Measurements from ENCODE around the gene MXRA8. TPM values are rescaled to one million over a fixed set of nuclear protein-coding genes. Genes with fewer than 3 reads are reported as not detected.

Gene MXRA8
- total RNA-seq, 1 experiment from 2014 or later: 25.3 TPM

DNA sequence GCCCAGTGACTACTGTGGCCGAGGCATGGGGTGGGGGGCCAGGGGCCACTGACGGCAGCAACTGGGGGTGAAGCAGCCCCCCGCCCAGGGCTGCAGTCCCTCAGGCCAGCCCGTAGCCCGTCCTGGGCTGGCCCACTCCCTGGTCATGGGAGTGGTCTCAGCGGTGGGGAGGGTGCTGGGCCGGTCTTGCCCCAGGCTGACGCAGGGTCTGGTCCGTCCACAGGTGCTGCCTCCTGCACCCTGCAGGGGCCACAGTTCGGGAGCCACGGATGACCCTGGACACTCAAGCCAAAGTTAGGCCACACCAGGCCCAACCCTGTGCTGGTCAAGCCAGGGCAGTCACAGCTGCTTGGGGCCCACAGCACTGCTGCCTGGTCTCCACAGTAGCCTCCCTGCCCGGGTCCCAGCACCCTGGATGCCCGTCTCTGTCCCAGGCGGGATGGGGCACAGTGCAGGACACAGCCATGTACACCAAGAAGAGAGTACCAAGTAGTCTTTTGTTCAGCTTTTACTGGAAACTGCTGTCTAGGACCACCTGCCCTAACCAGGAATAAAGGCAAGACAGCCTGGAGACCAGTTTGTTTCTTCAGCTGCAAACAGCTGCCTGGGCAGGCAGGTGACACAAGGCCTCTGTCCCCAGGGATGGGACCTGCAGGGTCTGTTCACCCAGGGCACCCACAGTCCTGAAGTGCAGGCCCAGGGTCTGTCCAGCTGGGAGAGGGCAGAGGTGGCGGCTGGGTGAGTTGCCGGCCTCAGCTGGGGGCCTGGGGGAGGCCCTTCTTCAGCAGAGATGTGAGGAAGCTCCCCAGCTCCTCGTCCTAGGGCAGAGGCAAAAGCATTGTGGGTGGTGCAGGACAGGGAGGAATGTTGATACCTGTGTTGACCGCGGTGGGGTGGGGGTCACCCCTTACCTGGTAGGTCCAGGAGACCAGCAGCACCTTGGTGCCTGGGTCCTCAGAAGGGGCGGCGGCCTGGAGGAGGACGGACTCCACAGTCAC is 46.9 kb downstream of the MXRA8 start:
- H3K9me3 ChIP-seq (ENCODE audit: low read length): no peaks in the 10 kb centered on the region
- intact Hi-C loops (cut with micrococcal nuclease): no loop called here
- CTCF ChIA-PET: no interaction called here
- H3K36me3 ChIP-seq (ENCODE audit: low read depth, low read length): peaks cover 32% of the 10 kb centered on the region
- no peak overlapping the region for H3K9ac ChIP-seq (ENCODE audit: low read length)
- H3K27me3 ChIP-seq (ENCODE audit: low read length): no peaks in the 10 kb centered on the region
- H3K79me2 ChIP-seq (ENCODE audit: low read length): peaks cover 58% of the 10 kb centered on the region
- H4K20me1 ChIP-seq (ENCODE audit: low read length): peaks cover 7% of the 10 kb centered on the region; the same call in 1 of the 2 replicates
- no peak for TF ChIP-seq EZH2phosphoT487 (IDR thresholded peaks at IDR 0.05; ENCODE audit: borderline replicate concordance, low read length)
- TF ChIP-seq, protein P1, sequence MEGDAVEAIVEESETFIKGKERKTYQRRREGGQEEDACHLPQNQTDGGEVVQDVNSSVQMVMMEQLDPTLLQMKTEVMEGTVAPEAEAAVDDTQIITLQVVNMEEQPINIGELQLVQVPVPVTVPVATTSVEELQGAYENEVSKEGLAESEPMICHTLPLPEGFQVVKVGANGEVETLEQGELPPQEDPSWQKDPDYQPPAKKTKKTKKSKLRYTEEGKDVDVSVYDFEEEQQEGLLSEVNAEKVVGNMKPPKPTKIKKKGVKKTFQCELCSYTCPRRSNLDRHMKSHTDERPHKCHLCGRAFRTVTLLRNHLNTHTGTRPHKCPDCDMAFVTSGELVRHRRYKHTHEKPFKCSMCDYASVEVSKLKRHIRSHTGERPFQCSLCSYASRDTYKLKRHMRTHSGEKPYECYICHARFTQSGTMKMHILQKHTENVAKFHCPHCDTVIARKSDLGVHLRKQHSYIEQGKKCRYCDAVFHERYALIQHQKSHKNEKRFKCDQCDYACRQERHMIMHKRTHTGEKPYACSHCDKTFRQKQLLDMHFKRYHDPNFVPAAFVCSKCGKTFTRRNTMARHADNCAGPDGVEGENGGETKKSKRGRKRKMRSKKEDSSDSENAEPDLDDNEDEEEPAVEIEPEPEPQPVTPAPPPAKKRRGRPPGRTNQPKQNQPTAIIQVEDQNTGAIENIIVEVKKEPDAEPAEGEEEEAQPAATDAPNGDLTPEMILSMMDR (conservative IDR thresholded peaks at IDR 0.05; ENCODE audit: low read depth, low read length): no peak
- TF ChIP-seq EZH2 (IDR thresholded peaks at IDR 0.05; ENCODE audit: low read length, unreplicated experiment): no peak
- POLR2A ChIA-PET (ENCODE audit: unreplicated experiment): no interaction called here
- no peak overlapping the region for H2AFZ ChIP-seq (ENCODE audit: low read length)
- no peak for DNase-seq
- BruUV-seq (replicated peaks): no TSS peak
- H3K4me2 ChIP-seq (ENCODE audit: low read length): no peak overlapping the region
- H3K27ac ChIP-seq (ENCODE audit: low read length): no peak overlapping the region
- H3F3A ChIP-seq (ENCODE audit: low read length, unreplicated experiment): no peaks in the 10 kb centered on the region
- ATAC-seq: no peak
- peaks cover 17% of the 10 kb centered on the region for H3K4me1 ChIP-seq (ENCODE audit: insufficient read depth, low read length)
- H3K9me2 ChIP-seq (replicated peaks; ENCODE audit: low read length): no peaks in the 10 kb centered on the region
- no peak overlapping the region for H3K4me3 ChIP-seq (ENCODE audit: low read length)

DNA sequence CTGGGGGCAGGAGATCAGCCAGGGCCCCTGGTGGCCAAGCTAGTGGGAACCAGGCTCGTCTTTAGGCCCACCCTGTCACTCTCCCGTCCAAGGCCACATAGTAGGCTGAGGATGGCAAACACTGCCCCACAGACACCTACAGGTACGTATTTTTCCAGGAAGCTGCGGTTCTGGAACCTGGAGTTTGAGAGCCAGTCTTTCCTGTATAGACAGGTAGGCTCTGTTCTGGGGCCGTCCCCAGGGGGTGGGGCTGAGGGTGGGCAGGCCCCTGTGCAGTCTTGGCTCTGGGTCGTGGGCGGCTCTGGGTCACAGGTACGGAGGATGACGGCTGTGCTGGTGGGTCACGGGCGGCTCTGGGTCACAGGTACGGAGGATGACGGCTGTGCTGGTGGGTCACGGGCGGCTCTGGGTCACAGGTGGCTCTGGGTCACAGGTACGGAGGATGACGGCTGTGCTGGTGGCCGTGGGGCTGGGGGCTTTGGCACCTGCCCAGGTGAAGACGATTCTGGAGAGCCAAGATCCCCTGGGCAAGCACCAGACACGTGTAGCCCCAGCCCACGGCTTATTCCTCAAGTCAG is 47.8 kb downstream of the MXRA8 start:
- CTCF ChIA-PET: no interaction called here
- H3K4me3 ChIP-seq (ENCODE audit: low read length): peak overlapping the region; percentile 96; the same call in 1 of the 2 replicates
- peak overlapping the region; percentile 95 for H3K4me2 ChIP-seq (ENCODE audit: low read length)
- no peak overlapping the region for H3K27ac ChIP-seq (ENCODE audit: low read length)
- H3F3A ChIP-seq (ENCODE audit: low read length, unreplicated experiment): no peaks in the 10 kb centered on the region
- no peaks in the 10 kb centered on the region for H3K27me3 ChIP-seq (ENCODE audit: low read length)
- intact Hi-C loops (cut with micrococcal nuclease): no loop called here
- TF ChIP-seq EZH2 (IDR thresholded peaks at IDR 0.05; ENCODE audit: low read length, unreplicated experiment) (no peak), EZH2phosphoT487 (IDR thresholded peaks at IDR 0.05; ENCODE audit: borderline replicate concordance, low read length) (no peak)
- TF ChIP-seq, protein P1 (conservative IDR thresholded peaks at IDR 0.05; ENCODE audit: low read depth, low read length): no peak
- no peak overlapping the region for H3K9ac ChIP-seq (ENCODE audit: low read length)
- BruUV-seq (replicated peaks): no TSS peak
- no peaks in the 10 kb centered on the region for H3K9me2 ChIP-seq (replicated peaks; ENCODE audit: low read length)
- peaks cover 28% of the 10 kb centered on the region for H3K36me3 ChIP-seq (ENCODE audit: low read depth, low read length)
- no peaks in the 10 kb centered on the region for H3K9me3 ChIP-seq (ENCODE audit: low read length)
- DNase-seq: no peak
- POLR2A ChIA-PET (ENCODE audit: unreplicated experiment): no interaction called here
- peaks cover 7% of the 10 kb centered on the region; the same call in 1 of the 2 replicates for H4K20me1 ChIP-seq (ENCODE audit: low read length)
- H2AFZ ChIP-seq (ENCODE audit: low read length): no peak overlapping the region
- peaks cover 60% of the 10 kb centered on the region for H3K79me2 ChIP-seq (ENCODE audit: low read length)
- H3K4me1 ChIP-seq (ENCODE audit: insufficient read depth, low read length): peaks cover 26% of the 10 kb centered on the region
- ATAC-seq: no peak

DNA sequence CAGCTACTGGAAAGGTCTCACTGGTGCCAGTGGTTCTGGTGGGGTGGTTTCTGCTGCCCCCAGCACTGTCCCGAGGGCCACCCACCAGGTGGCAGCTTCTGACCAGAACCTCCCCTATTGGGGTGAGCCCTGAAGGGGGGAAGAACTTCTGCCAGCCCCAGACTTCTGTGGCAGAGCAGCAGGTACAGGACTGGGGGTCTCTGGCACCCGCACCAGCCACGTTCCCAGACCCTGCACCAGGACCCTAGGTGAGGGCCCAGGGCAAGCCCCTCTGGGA is 48.3 kb downstream of the MXRA8 start:
- Histone ChIP-seq H3K36me3 (ENCODE audit: low read depth, low read length) (peaks cover 28% of the 10 kb centered on the region), H3K27me3 (ENCODE audit: low read length) (no peaks in the 10 kb centered on the region), H3K9ac (ENCODE audit: low read length) (no peak overlapping the region), H4K20me1 (ENCODE audit: low read length) (peaks cover 11% of the 10 kb centered on the region), H3K4me2 (ENCODE audit: low read length) (peak overlapping the region; percentile 95), H3K79me2 (ENCODE audit: low read length) (peaks cover 62% of the 10 kb centered on the region), H3K27ac (ENCODE audit: low read length) (no peak overlapping the region), H3K4me1 (ENCODE audit: insufficient read depth, low read length) (peaks cover 31% of the 10 kb centered on the region), H3K9me2 (replicated peaks; ENCODE audit: low read length) (no peaks in the 10 kb centered on the region), H3K9me3 (ENCODE audit: low read length) (no peaks in the 10 kb centered on the region), H2AFZ (ENCODE audit: low read length) (no peak overlapping the region), H3F3A (ENCODE audit: low read length, unreplicated experiment) (no peaks in the 10 kb centered on the region), H3K4me3 (ENCODE audit: low read length) (peak overlapping the region; percentile 96)
- ChIA-PET POLR2A (ENCODE audit: unreplicated experiment) (interaction anchor here (0.6 to 0.7 kb wide), 2 partner anchors 8 to 27 kb away, joined by 3 read pairs; no protein-coding TSS in a partner anchor), CTCF (no interaction called here)
- no peak for TF ChIP-seq EZH2phosphoT487 (IDR thresholded peaks at IDR 0.05; ENCODE audit: borderline replicate concordance, low read length)
- TF ChIP-seq, protein P1 (conservative IDR thresholded peaks at IDR 0.05; ENCODE audit: low read depth, low read length): peak; percentile 36; the same call in 1 of the 2 replicates
- TF ChIP-seq EZH2 (IDR thresholded peaks at IDR 0.05; ENCODE audit: low read length, unreplicated experiment): no peak
- BruUV-seq (replicated peaks): no TSS peak
- DNase-seq (no peak), ATAC-seq (no peak)
- intact Hi-C loops (cut with micrococcal nuclease): no loop called here

Measured in PC-3 (cell line).